Stimulated activated CD4-positive, alpha-beta T cell treated with anti-CD3 and anti-CD28 coated beads, Interleukin-12 subunit alpha, Interleukin-12 subunit beta, amount 100 ng/mL, for 48 hours (primary cell): Measurements from ENCODE around the gene CDC25A.

ENCODE experiments used
- DNase-seq, 3 donors: peaks; one replicate each; pipeline ENCODE4 v3.0.0-alpha.2; 2020; ENCODE audit warnings: low read depth in 2 of 3, low spot score in 1 of 3

The CDC25A gene

GRCh38 chr3:48110463-48110862 is 77.8 kb downstream of the CDC25A start:
- no peak for DNase-seq

- DNase-seq = no peak
Observed at GRCh38 chr3:48107227-48107626, 81.0 kb downstream of the CDC25A start.
